ENCODE results near the gene XBP1.

XBP1 gene

GRCh38 chr22:28841111-28841510 lies 40.7 kb upstream of the XBP1 start:
- H3K36me3 ChIP-seq (ENCODE audit: insufficient read depth, low read length), result no peaks in the 10 kb centered on the region
- TF ChIP-seq, protein P1, sequence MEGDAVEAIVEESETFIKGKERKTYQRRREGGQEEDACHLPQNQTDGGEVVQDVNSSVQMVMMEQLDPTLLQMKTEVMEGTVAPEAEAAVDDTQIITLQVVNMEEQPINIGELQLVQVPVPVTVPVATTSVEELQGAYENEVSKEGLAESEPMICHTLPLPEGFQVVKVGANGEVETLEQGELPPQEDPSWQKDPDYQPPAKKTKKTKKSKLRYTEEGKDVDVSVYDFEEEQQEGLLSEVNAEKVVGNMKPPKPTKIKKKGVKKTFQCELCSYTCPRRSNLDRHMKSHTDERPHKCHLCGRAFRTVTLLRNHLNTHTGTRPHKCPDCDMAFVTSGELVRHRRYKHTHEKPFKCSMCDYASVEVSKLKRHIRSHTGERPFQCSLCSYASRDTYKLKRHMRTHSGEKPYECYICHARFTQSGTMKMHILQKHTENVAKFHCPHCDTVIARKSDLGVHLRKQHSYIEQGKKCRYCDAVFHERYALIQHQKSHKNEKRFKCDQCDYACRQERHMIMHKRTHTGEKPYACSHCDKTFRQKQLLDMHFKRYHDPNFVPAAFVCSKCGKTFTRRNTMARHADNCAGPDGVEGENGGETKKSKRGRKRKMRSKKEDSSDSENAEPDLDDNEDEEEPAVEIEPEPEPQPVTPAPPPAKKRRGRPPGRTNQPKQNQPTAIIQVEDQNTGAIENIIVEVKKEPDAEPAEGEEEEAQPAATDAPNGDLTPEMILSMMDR (IDR thresholded peaks at IDR 0.05; ENCODE audit: low read length), result no peak
- TF ChIP-seq EZH2 (IDR thresholded peaks at IDR 0.05; ENCODE audit: borderline replicate concordance, low read length), result no peak
- no peaks in the 10 kb centered on the region for H3K79me2 ChIP-seq (ENCODE audit: insufficient read depth, low read length)
- no peak overlapping the region for H3K4me3 ChIP-seq (ENCODE audit: low read depth, low read length, poor library complexity, severe bottlenecking)
- H2AFZ ChIP-seq (ENCODE audit: low read length), result no peak overlapping the region
- no peak overlapping the region for H3K4me2 ChIP-seq (ENCODE audit: low read length)
- no peaks in the 10 kb centered on the region for H3K9me3 ChIP-seq (ENCODE audit: low read length)
- no peaks in the 10 kb centered on the region for H3K9me2 ChIP-seq (ENCODE audit: low read depth, low read length)
- H3F3A ChIP-seq (ENCODE audit: insufficient read depth, low read length), result no peaks in the 10 kb centered on the region
- no peak overlapping the region for H3K9ac ChIP-seq (ENCODE audit: low read length)
- no peaks in the 10 kb centered on the region for H4K20me1 ChIP-seq (ENCODE audit: insufficient read depth, low read length)
- H3K27ac ChIP-seq (ENCODE audit: low read depth, low read length, poor library complexity, severe bottlenecking), result no peak overlapping the region
- H3K27me3 ChIP-seq (ENCODE audit: insufficient read depth, low read length), result peaks cover under 1% of the 10 kb centered on the region; the same call in 1 of the 2 replicates
- H3K4me1 ChIP-seq (ENCODE audit: insufficient read depth, low read length, severe bottlenecking), result no peaks in the 10 kb centered on the region

DNA sequence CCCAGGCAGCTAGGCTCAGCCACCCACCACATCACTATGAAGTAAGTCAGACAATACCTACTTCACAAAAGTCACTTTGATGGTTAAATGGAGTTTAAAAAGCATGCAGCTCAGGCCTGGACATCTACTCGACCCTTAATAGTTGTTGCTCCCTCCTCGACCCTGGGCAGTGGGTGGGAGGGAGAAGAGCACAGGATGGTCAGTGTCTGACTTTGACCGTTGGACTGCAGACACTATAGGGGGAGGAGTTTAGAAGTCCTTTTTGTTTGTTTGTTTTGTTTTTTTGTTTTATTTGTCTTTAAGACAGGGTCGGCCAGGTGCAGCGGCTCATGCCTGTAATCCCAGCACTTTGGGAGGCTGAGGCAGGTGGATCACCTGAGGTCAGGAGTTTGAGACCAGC lies 38.6 kb upstream of the XBP1 start:
- Histone ChIP-seq H3K9me3 (ENCODE audit: low read length) (no peaks in the 10 kb centered on the region), H3K27ac (ENCODE audit: low read depth, low read length, poor library complexity, severe bottlenecking) (no peak overlapping the region), H3K9ac (ENCODE audit: low read length) (no peak overlapping the region), H3K4me3 (ENCODE audit: low read depth, low read length, poor library complexity, severe bottlenecking) (no peak overlapping the region), H3K4me2 (ENCODE audit: low read length) (no peak overlapping the region), H4K20me1 (ENCODE audit: insufficient read depth, low read length) (no peaks in the 10 kb centered on the region), H2AFZ (ENCODE audit: low read length) (no peak overlapping the region), H3K9me2 (ENCODE audit: low read depth, low read length) (no peaks in the 10 kb centered on the region), H3K4me1 (ENCODE audit: insufficient read depth, low read length, severe bottlenecking) (no peaks in the 10 kb centered on the region), H3K79me2 (ENCODE audit: insufficient read depth, low read length) (no peaks in the 10 kb centered on the region), H3F3A (ENCODE audit: insufficient read depth, low read length) (no peaks in the 10 kb centered on the region), H3K27me3 (ENCODE audit: insufficient read depth, low read length) (no peaks in the 10 kb centered on the region), H3K36me3 (ENCODE audit: insufficient read depth, low read length) (no peaks in the 10 kb centered on the region)
- TF ChIP-seq EZH2 (IDR thresholded peaks at IDR 0.05; ENCODE audit: borderline replicate concordance, low read length), result no peak
- TF ChIP-seq, protein P1 (IDR thresholded peaks at IDR 0.05; ENCODE audit: low read length), result no peak

DNA sequence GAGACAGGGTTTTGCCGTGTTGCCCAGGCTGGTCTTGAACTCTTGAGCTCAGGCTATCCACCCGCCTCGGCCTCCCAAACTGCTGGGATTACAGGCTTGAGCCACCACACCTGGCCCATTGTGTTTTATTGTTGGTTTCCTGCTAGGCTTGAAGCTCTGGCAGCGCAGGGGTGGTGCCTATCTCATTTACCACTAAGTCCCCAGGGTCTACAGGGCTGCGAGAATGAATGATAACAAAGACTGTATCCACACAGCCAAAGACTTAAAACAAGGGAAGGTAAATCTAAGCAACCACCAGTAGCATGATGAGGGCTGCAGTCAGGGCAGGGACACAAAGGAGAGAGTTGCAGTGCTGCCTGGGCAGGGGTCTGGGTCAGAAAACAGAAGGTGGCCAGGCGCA lies 37.3 kb upstream of the XBP1 start:
- no peak overlapping the region for H3K9ac ChIP-seq (ENCODE audit: low read length)
- H3K9me2 ChIP-seq (ENCODE audit: low read depth, low read length), result no peaks in the 10 kb centered on the region
- H3K9me3 ChIP-seq (ENCODE audit: low read length), result no peaks in the 10 kb centered on the region
- H2AFZ ChIP-seq (ENCODE audit: low read length), result no peak overlapping the region
- no peaks in the 10 kb centered on the region for H3K27me3 ChIP-seq (ENCODE audit: insufficient read depth, low read length)
- no peaks in the 10 kb centered on the region for H3K4me1 ChIP-seq (ENCODE audit: insufficient read depth, low read length, severe bottlenecking)
- TF ChIP-seq EZH2 (IDR thresholded peaks at IDR 0.05; ENCODE audit: borderline replicate concordance, low read length), result no peak
- TF ChIP-seq, protein P1 (IDR thresholded peaks at IDR 0.05; ENCODE audit: low read length), result no peak
- H3K79me2 ChIP-seq (ENCODE audit: insufficient read depth, low read length), result no peaks in the 10 kb centered on the region
- no peak overlapping the region for H3K4me2 ChIP-seq (ENCODE audit: low read length)
- H3K4me3 ChIP-seq (ENCODE audit: low read depth, low read length, poor library complexity, severe bottlenecking), result no peak overlapping the region
- H4K20me1 ChIP-seq (ENCODE audit: insufficient read depth, low read length), result no peaks in the 10 kb centered on the region
- no peaks in the 10 kb centered on the region for H3F3A ChIP-seq (ENCODE audit: insufficient read depth, low read length)
- no peaks in the 10 kb centered on the region for H3K36me3 ChIP-seq (ENCODE audit: insufficient read depth, low read length)
- H3K27ac ChIP-seq (ENCODE audit: low read depth, low read length, poor library complexity, severe bottlenecking), result no peak overlapping the region

All from OCI-LY1 (cell line).